Natural killer cell treated with Interleukin-12 subunit alpha and Interleukin-12 subunit beta and Interleukin-15 and Interleukin-18, amount 100 ng/mL, for 72 hours (primary cell): ENCODE measurements around the gene OSER1. TPM values are rescaled to one million over a fixed set of nuclear protein-coding genes. Genes with fewer than 3 reads are reported as not detected.

Experiments used
- total RNA-seq, 2 donors: library from RNA; stranded (reverse); gene quantifications; one replicate each; pipeline ENCODE4 v1.2.3, GENCODE V29; 2022

The OSER1 gene
- total RNA-seq, 2 donors from 2014 or later: 21.9 to 27.0 TPM

Other genes starting within 250 kb of the OSER1 start
- gene JPH2, start 23.6 kb downstream of the OSER1 start, total RNA-seq: 1 to 10 TPM; 1.0 to 2.0 TPM
- gene GDAP1L1, start 36.5 kb upstream of the OSER1 start, total RNA-seq: not detected
- 1 to 10 TPM; 2.7 to 4.5 TPM for gene FITM2, start 100.4 kb upstream of the OSER1 start, total RNA-seq
- gene R3HDML, start 126.3 kb upstream of the OSER1 start, total RNA-seq: not detected
- gene HNF4A, start 144.9 kb upstream of the OSER1 start, total RNA-seq: not detected